Ishikawa (cell line): ENCODE data around the gene UNC5B.

Source experiments
- CEBPB ChIP-seq: IDR thresholded peaks from 2 replicates; pipeline ENCODE4 v1.6.1; 2012
- EP300 ChIP-seq: IDR thresholded peaks from 2 replicates; pipeline ENCODE4 v1.6.1; 2012; ENCODE audit warnings: borderline replicate concordance
- RAD21 ChIP-seq: IDR thresholded peaks from 2 replicates; pipeline ENCODE4 v1.6.1; 2012; ENCODE audit warnings: low read depth
- TAF1 ChIP-seq: IDR thresholded peaks from 2 replicates; pipeline ENCODE4 v1.6.1; 2012; ENCODE audit warnings: low read depth, mild to moderate bottlenecking
- TCF12 ChIP-seq: IDR thresholded peaks from 2 replicates; pipeline ENCODE4 v1.6.1; 2012; ENCODE audit warnings: low read depth
- YY1 ChIP-seq: IDR thresholded peaks from 2 replicates; pipeline ENCODE4 v1.6.1; 2012; ENCODE audit warnings: low read depth
- TF ChIP-seq, protein P1 (sequence below): IDR thresholded peaks from 2 replicates; pipeline ENCODE4 v1.6.1; 2012
- TF ChIP-seq, protein P2 (sequence below): IDR thresholded peaks from 2 replicates; pipeline ENCODE4 v1.6.1; 2012; ENCODE audit warnings: low read depth, mild to moderate bottlenecking

GRCh38 chr10:71223347-71224058 is 11.1 kb downstream of the UNC5B start:
- TF ChIP-seq, protein P1, sequence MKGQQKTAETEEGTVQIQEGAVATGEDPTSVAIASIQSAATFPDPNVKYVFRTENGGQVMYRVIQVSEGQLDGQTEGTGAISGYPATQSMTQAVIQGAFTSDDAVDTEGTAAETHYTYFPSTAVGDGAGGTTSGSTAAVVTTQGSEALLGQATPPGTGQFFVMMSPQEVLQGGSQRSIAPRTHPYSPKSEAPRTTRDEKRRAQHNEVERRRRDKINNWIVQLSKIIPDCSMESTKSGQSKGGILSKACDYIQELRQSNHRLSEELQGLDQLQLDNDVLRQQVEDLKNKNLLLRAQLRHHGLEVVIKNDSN: no peak
- TF ChIP-seq TCF12 (no peak), RAD21 (no peak), TAF1 (no peak), EP300 (no peak), CEBPB (no peak), YY1 (no peak)
- TF ChIP-seq, protein P2, sequence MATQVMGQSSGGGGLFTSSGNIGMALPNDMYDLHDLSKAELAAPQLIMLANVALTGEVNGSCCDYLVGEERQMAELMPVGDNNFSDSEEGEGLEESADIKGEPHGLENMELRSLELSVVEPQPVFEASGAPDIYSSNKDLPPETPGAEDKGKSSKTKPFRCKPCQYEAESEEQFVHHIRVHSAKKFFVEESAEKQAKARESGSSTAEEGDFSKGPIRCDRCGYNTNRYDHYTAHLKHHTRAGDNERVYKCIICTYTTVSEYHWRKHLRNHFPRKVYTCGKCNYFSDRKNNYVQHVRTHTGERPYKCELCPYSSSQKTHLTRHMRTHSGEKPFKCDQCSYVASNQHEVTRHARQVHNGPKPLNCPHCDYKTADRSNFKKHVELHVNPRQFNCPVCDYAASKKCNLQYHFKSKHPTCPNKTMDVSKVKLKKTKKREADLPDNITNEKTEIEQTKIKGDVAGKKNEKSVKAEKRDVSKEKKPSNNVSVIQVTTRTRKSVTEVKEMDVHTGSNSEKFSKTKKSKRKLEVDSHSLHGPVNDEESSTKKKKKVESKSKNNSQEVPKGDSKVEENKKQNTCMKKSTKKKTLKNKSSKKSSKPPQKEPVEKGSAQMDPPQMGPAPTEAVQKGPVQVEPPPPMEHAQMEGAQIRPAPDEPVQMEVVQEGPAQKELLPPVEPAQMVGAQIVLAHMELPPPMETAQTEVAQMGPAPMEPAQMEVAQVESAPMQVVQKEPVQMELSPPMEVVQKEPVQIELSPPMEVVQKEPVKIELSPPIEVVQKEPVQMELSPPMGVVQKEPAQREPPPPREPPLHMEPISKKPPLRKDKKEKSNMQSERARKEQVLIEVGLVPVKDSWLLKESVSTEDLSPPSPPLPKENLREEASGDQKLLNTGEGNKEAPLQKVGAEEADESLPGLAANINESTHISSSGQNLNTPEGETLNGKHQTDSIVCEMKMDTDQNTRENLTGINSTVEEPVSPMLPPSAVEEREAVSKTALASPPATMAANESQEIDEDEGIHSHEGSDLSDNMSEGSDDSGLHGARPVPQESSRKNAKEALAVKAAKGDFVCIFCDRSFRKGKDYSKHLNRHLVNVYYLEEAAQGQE: no peak
